B cell (primary cell): ENCODE measurements around the gene RGS14. TPM values are rescaled to one million over a fixed set of nuclear protein-coding genes. Genes with fewer than 3 reads are reported as not detected.

Experiments
- ATAC-seq: fragments of 200-7000 bp; cut with Tn5 transposase; one replicate; pipeline ENCODE4 v1.10.0; 2021; ENCODE audit warnings: low read depth, mild to moderate bottlenecking, moderate number of reproducible peaks, moderate library complexity
- CTCF ChIA-PET: fragments of 350-600 bp; sonication (Branson Sonifier 250); formaldehyde crosslinking; loops from one replicate; lab custom pipeline; 2021; ENCODE audit warnings: antibody characterized with exemption, inconsistent platforms; lab: Charles Lee
- POLR2A ChIA-PET: fragments of 350-600 bp; sonication (Branson Sonifier 250); formaldehyde crosslinking; loops from one replicate; lab custom pipeline; 2021; ENCODE audit warnings: antibody characterized with exemption; lab: Charles Lee
- DNase-seq: peaks from one replicate; pipeline ENCODE4 v3.0.0; 2013
- H2AFZ ChIP-seq: 2 replicates; pipeline ENCODE4 v1.6.1; 2012; ENCODE audit warnings: mild to moderate bottlenecking, low read depth, low read length; ENCODE audit not compliant: insufficient read depth, poor library complexity, severe bottlenecking
- H3K27ac ChIP-seq, 2 donors: 1 replicate in 1 of 2; 2 replicates in 1 of 2; pipeline ENCODE4 v1.5.1; 2012 to 2013; ENCODE audit warnings: low read length in 2 of 2, mild to moderate bottlenecking in 2 of 2, moderate library complexity in 1 of 2
- H3K27me3 ChIP-seq, 4 experiments: fragments of 200-600 bp in 1 of 4; sonication (generic) in 1 of 4; replicated peaks in 1 of 4; 1 replicate in 2 of 4; 2 replicates in 2 of 4; pipeline versions ENCODE4 v1.6.1 to v1.7.0; 2013 to 2016; ENCODE audit warnings: low read length in 3 of 4, mild to moderate bottlenecking in 2 of 4, mixed read lengths in 1 of 4, moderate library complexity in 1 of 4; ENCODE audit not compliant: insufficient read depth in 4 of 4, control insufficient read depth in 3 of 4; ENCODE audit errors: control extremely low read depth in 1 of 4
- H3K36me3 ChIP-seq, 2 experiments: replicated peaks in 1 of 2; 1 replicate in 1 of 2; 2 replicates in 1 of 2; pipeline versions ENCODE4 v1.6.1 to v1.7.1; 2013; ENCODE audit warnings: low read length in 1 of 2; ENCODE audit not compliant: insufficient read depth in 2 of 2, control insufficient read depth in 1 of 2; ENCODE audit errors: control extremely low read depth in 1 of 2, extremely low read depth in 1 of 2
- H3K4me1 ChIP-seq, 2 donors: fragments of 200-600 bp in 1 of 2; sonication (generic) in 1 of 2; 1 replicate in 1 of 2; 2 replicates in 1 of 2; pipeline versions ENCODE4 v1.5.1 to v1.6.1; 2013 to 2017; ENCODE audit warnings: low read length in 2 of 2; ENCODE audit not compliant: control insufficient read depth in 2 of 2, insufficient read depth in 2 of 2
- H3K4me2 ChIP-seq: replicated peaks from 2 replicates; pipeline ENCODE3; 2012; ENCODE audit warnings: mild to moderate bottlenecking, low read depth, low read length; ENCODE audit not compliant: poor library complexity, severe bottlenecking
- H3K4me3 ChIP-seq, 5 experiments: fragments of 200-600 bp in 1 of 5; sonication (generic) in 1 of 5; 1 replicate in 3 of 5; 2 replicates in 2 of 5; pipeline versions ENCODE4 v1.5.1 to v1.7.0; 2011 to 2016; ENCODE audit warnings: low read length in 4 of 5, mild to moderate bottlenecking in 4 of 5, low read depth in 2 of 5, control low read depth in 1 of 5, moderate library complexity in 1 of 5; ENCODE audit not compliant: insufficient read depth in 1 of 5; ENCODE audit errors: control extremely low read depth in 1 of 5, extremely low read depth in 1 of 5
- H3K79me2 ChIP-seq: fragments of 200-600 bp; sonication (generic); one replicate; pipeline ENCODE4 v1.6.0; 2016; ENCODE audit warnings: low read length; ENCODE audit not compliant: control insufficient read depth, insufficient read depth
- H3K9ac ChIP-seq: fragments of 200-600 bp; sonication (generic); 2 replicates; pipeline ENCODE4 v1.6.1; 2017; ENCODE audit warnings: mild to moderate bottlenecking, low read length, moderate library complexity
- H3K9me3 ChIP-seq, 3 donors: one replicate each; pipeline versions ENCODE4 v1.6.1 to v1.7.1; 2013; ENCODE audit warnings: low read length in 2 of 3; ENCODE audit not compliant: control insufficient read depth in 2 of 3, insufficient read depth in 1 of 3; ENCODE audit errors: control extremely low read depth in 1 of 3
- H4K20me1 ChIP-seq: 2 replicates; pipeline ENCODE4 v1.6.0; 2012; ENCODE audit warnings: mild to moderate bottlenecking, low read length; ENCODE audit not compliant: insufficient read depth, control insufficient read depth, poor library complexity, severe bottlenecking
- H3K27ac Mint-ChIP-seq: one replicate; pipeline ENCODE4 v1.8.0; 2021; ENCODE audit warnings: mixed read lengths
- H3K27me3 Mint-ChIP-seq: one replicate; pipeline ENCODE4 v1.8.0; 2021; ENCODE audit warnings: mixed read lengths
- H3K4me1 Mint-ChIP-seq: one replicate; pipeline ENCODE4 v1.8.0; 2021; ENCODE audit warnings: mixed read lengths
- H3K4me3 Mint-ChIP-seq: one replicate; pipeline ENCODE4 v1.8.0; 2021; ENCODE audit warnings: mixed read lengths
- H3K9me3 Mint-ChIP-seq: one replicate; pipeline ENCODE4 v1.8.0; 2022; ENCODE audit warnings: mixed read lengths; ENCODE audit not compliant: insufficient read depth
- CTCF ChIP-seq: fragments of 200-600 bp; IDR thresholded peaks from one replicate; pipeline ENCODE4 v1.8.0; 2022; ENCODE audit warnings: antibody characterized with exemption, mild to moderate bottlenecking
- EZH2 ChIP-seq: IDR thresholded peaks from 2 replicates; pipeline ENCODE4 v1.6.1; 2012; ENCODE audit warnings: borderline replicate concordance, low read depth, mild to moderate bottlenecking, moderate library complexity, low read length; ENCODE audit not compliant: insufficient read depth, poor library complexity, severe bottlenecking
- WGBS: methylation state at CpG from one replicate; pipeline ENCODE4 v1.1.5; 2013; ENCODE audit warnings: missing lambda C conversion rate; ENCODE audit not compliant: insufficient coverage; 5-methylcytosine and 5-hydroxymethylcytosine counted together
- intact Hi-C: fragments of 100-400 bp; cut with micrococcal nuclease; formaldehyde crosslinking; loops from one replicate; pipeline ENCODE4 v1.10.0; 2022
- polyA plus RNA-seq: library from polyadenylated mRNA; depleted of rRNA; stranded (reverse); fragments of >200 nt; gene quantifications from 2 replicates; pipeline ENCODE4 v1.2.3, GENCODE V29; 2012
- total RNA-seq, 2 donors: library from RNA; stranded (reverse); fragments of 120-200 nt in 1 of 2; gene quantifications; 1 replicate in 1 of 2; 2 replicates in 1 of 2; pipeline versions ENCODE4 v1.2.3 to v1.2.4, GENCODE V29; 2013 to 2022

Gene RGS14
- total and polyA plus RNA-seq, 2 donors (not counting 1 experiment from before 2014, with no cell fraction given) = 85.8 to 184 TPM

GRCh38 chr5:177351392-177352329 is 6.1 kb upstream of the RGS14 start, which contains the start of gene LMAN2:
Gene LMAN2 (minus strand): TSS chr5:177351668. CDS start chr5:177351647, 21 bp downstream.
- Histone ChIP-seq H2AFZ (peak within 1 kb of the TSS; percentile 92), H3K36me3 (peaks cover 5 to 25% of the 10 kb centered on the region in 2 experiments), H3K9me3 (no peaks in the 10 kb centered on the region), H3K79me2 (peaks cover 49% of the 10 kb centered on the region), H3K9ac (peak within 1 kb of the TSS; percentile 93), H3K27me3 (no peaks in the 10 kb centered on the region), H3K4me3 (peak within 1 kb of the TSS; percentile 85 to 97 (median 90)), H4K20me1 (peaks cover 22% of the 10 kb centered on the region), H3K27ac (peak within 1 kb of the TSS; percentile 87 to 93), H3K4me2 (peak within 1 kb of the TSS; percentile 86), H3K4me1 (peaks cover 32 to 38% of the 10 kb centered on the region in 2 donors)
- ATAC-seq (peak; percentile 99), DNase-seq (peak; percentile 97)
- H3K4me1 Mint-ChIP-seq = peaks cover 61% of the 10 kb centered on the region
- H3K27ac Mint-ChIP-seq = peak within 1 kb of the TSS; percentile 100
- TF ChIP-seq CTCF (no peak), EZH2 (no peak)
- CTCF ChIA-PET = interaction anchor here (0.6 to 3.0 kb wide), 15 partner anchors 10 to 159 kb away, joined by 3 to 16 read pairs (median 4); no protein-coding TSS in a partner anchor
- no peaks in the 10 kb centered on the region for H3K27me3 Mint-ChIP-seq
- no peaks in the 10 kb centered on the region for H3K9me3 Mint-ChIP-seq
- H3K4me3 Mint-ChIP-seq = peak within 1 kb of the TSS; percentile 96
- POLR2A ChIA-PET = interaction anchor here (0.6 to 1.7 kb wide), 16 partner anchors 10 to 704 kb away, joined by 3 to 14 read pairs (median 3); partner anchors contain the start of genes B4GALT7, GRK6, PRELID1 and RAB24
- WGBS = 11% methylated on average over 51 of the region's 55 CpGs
- intact Hi-C loops = loop anchor here (1.0 to 2.0 kb wide), 5 partner anchors 51 to 249 kb away; partner anchors contain the start of genes B4GALT7, GRK6, NSD1 and TMED9
